ENCODE measurements around the gene GUCD1.
"Not testable (repeated sequence)": the region's sequence is repeated elsewhere in the genome, so short reads cannot be mapped to it uniquely, and the experiment has no call there.

- TF ChIP-seq EZH2 (IDR thresholded peaks at IDR 0.05; ENCODE audit: low read length); CTCF (optimal IDR thresholded peaks at IDR 0.05 in 1 of 3, IDR thresholded peaks at IDR 0.05 in 1 of 3, conservative IDR thresholded peaks at IDR 0.05 in 1 of 3; ENCODE audit: extremely low read depth in 1 of 3, insufficient read depth in 2 of 3, low read length in 3 of 3): not testable (repeated sequence)
These were observed 47.3 kb upstream of the GUCD1 start for GRCh38 chr22:24602105-24602749.
